G401 (cell line): ENCODE results near the gene NAP1L5. TPM values are rescaled to one million over a fixed set of nuclear protein-coding genes. Genes with fewer than 3 reads are reported as not detected.

Experiments
- DNase-seq: peaks from one replicate; pipeline ENCODE4 v3.0.0-alpha.2; 2015; ENCODE audit warnings: low spot score
- in situ Hi-C: cut with HindIII; loops from 2 replicates; pipeline ENCODE4 v1.10.0; 2016; ENCODE audit warnings: low sequenced_read_pairs, mixed read lengths
- total RNA-seq: library from RNA; depleted of rRNA; stranded (reverse); fragments of >200 nt; shearing (Covaris generic); gene quantifications from 2 replicates; pipeline ENCODE4 v1.2.3, GENCODE V29; 2014; rRNA removed

The NAP1L5 gene, protein sequence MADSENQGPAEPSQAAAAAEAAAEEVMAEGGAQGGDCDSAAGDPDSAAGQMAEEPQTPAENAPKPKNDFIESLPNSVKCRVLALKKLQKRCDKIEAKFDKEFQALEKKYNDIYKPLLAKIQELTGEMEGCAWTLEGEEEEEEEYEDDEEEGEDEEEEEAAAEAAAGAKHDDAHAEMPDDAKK
- total RNA-seq = 5.4 and 6.3 TPM in 2 replicates

DNA sequence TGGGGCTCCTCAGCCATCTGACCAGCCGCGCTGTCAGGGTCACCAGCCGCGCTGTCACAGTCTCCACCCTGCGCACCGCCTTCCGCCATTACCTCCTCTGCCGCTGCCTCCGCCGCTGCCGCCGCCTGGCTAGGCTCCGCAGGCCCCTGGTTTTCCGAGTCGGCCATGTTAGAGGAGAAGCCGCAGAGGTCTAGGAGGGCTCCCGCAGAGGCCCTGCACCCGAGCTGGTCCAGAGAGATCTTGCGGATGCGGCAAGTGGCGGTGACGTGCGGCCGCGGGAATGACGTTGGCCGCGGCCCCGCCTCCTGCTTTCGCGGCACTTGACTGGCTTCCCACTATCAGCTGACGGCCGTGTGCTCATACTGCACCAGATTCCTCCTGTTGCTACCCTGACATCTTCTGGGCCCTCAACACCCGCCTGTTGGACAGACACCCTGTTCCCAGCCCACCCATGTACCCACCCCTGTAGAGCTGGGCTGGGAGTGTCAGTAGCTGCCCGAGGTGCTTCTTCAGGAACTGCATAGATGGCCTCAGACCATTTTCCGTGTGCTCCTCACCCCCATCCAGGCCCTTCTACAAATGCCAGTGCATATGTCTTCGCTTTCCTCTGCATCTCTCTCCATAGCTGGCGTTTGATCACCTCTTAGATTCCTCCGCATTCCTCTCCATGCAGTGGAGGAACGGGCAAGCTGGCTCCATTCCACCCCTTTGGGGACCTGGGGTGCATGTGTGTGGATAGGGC lies at the start of gene NAP1L5:
Gene NAP1L5, minus strand, starts transcription at position 242 of the 742 bp plus-strand sequence. Its CDS starts 75 bp downstream, at position 167.
- in situ Hi-C loops = no loop called here
- DNase-seq = peak; percentile 81

DNA sequence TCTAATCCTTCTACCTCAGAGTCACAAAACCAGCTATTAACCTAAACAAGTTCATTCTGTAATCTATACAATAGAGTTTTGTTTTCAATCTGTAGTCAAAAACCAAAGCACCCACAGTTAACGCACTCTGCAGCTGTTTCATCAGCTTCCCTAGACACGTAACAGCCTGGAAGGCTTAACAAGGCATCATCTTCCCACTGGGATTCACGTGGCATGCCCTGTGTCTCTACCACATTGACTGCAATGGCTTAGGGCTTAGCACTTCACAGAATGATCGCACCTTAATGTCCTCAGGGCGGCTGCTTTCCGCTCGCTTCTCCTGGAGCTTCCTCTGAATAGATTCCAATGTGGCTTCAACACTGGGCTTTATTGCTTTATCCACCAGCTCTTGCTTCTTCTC lies 49.7 kb upstream of the NAP1L5 start:
- in situ Hi-C loops = no loop called here
- no peak for DNase-seq

DNA sequence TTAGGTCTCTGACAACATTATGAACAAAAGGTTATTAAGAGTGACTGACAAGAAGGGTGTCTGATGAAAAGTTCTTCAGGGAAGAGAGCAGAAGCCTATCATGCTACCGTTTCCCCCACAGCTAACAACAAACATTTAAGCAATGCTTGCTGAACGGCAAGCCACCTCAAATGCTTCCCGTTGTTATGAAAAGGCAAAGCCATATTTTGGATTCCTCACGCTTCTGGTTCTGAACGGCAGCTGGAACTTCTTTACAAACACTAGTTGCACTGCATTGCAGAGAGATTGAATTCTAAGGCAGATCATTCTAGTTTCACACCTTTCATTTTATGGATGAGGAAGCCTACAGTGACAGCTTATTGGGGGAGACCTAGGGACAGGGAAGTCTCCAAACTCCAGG lies 48.6 kb upstream of the NAP1L5 start:
- in situ Hi-C loops = no loop called here
- peak; percentile 40 for DNase-seq

DNA sequence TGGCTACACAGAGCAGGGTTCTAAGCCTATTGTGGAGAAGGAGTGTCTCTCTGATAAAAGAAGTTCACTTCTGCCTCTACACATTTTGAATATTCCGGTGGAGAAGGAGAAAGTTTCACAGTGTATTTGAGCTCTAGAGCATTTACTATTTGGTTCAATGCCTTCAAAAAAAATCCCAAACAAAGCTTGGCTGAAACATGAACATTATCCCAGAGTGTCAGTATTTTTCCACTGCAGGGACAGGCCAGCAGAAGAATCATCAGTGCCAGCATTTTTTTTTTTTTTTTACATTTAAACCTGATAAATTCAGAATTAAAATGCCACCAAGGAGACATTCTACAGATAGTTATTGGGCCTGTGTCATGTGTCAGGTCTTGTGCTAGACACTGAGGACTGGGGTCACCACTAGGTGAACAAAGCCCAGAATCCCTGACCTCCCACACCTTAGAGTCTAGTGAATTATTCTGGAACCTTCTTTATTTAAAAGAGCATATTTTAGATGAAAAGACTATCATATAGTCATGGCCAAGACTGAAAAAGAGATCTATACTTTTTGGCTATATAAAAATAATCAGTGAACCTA lies 48.0 kb upstream of the NAP1L5 start:
- in situ Hi-C loops = no loop called here
- peak; percentile 88 for DNase-seq

DNA sequence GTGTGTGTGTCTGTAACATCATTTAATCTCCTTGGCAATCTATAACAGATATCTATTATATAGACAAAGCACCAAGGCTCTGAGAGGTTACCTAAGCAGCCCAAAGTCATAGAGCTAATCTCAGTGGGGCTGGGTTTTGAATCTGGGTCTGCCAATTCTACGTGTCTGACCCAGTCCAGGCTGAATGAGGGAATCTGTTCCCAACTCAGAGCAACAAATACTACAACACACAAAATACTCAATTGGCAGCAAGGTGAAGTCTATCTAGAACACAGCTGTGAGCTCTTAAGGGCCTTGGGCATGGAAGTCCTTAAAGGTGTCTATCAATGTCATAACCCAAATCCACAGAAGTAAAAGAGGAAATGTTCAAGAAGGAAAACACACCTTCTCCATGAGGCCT lies 47.5 kb upstream of the NAP1L5 start:
- DNase-seq = no peak
- in situ Hi-C loops = no loop called here

DNA sequence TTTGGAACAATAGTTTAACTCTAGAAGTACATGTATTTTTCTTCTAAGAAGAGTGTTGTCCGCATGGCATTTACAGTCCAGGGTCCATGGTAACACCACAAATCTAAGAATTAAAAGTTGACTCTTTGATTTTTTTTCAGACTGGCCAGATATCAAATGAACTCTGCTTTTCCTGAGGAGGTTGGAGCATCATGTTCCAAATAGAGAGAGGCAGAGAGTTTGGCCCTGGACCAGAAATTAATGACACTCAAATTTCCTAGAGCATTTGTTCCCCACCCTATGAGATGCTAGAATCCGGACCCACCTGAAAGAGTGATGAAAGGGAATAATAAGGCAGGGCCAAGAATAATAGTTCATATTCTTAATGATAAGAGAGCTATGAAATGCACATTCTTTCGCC lies 47.0 kb upstream of the NAP1L5 start:
- in situ Hi-C loops = no loop called here
- DNase-seq = peak; percentile 69

DNA sequence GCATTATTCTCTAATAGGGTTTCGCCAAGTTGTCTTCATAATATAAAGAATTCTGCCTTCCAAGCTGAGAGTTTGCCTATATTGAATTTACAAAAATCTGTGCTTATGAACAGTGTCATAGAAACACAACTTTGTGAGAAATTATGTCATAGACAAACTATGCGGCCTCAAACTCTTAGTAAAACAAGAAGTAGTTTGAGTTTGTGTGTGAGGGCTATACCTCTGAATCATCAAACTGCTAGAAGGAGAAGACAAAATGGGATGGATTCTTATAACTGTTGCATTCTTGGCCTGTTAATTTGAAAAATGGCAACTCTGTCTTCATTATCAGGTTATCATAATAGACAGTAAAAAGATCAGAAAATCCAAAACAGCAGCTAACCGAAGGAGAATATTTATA lies 46.1 kb upstream of the NAP1L5 start:
- no peak for DNase-seq
- in situ Hi-C loops = no loop called here

DNA sequence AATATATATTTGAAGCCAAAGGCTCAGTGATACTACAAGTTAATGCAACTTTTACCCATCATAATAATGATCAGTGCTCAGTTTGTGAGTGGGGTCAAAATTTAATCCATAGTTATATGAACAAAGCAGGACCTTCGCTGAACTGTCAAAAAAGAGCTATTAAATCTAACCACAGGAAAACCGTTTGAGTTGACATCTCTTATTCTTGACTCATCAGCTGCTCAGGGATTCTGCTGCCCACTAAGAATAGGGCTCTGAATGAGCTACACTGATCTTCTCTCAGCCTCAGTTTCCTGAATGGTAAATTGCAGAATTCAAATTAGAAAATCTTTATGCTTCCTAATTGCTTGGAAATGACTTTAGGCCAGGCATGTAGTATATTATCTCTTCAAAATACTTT lies 44.9 kb upstream of the NAP1L5 start:
- DNase-seq = no peak
- in situ Hi-C loops = no loop called here

DNA sequence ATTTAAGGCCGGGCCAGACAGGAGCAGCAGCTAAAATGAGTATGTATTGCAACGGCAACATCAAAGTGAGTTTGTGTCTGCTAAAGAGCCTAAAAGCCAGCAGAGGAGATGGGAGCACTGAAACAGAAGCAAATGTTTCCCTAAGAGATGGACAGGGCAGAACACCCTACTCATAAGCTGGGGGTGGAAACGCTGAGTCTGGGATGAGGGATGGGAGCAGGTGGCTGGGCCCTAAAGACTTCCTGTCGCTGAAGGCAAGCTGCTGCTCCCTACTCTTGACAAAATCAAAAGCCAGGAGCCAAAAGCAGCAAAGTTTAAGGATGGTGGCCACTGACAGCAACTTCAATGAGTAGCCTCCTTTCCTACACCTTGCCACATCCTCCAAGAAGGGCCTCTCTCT lies 40.6 kb upstream of the NAP1L5 start:
- in situ Hi-C loops = no loop called here

DNA sequence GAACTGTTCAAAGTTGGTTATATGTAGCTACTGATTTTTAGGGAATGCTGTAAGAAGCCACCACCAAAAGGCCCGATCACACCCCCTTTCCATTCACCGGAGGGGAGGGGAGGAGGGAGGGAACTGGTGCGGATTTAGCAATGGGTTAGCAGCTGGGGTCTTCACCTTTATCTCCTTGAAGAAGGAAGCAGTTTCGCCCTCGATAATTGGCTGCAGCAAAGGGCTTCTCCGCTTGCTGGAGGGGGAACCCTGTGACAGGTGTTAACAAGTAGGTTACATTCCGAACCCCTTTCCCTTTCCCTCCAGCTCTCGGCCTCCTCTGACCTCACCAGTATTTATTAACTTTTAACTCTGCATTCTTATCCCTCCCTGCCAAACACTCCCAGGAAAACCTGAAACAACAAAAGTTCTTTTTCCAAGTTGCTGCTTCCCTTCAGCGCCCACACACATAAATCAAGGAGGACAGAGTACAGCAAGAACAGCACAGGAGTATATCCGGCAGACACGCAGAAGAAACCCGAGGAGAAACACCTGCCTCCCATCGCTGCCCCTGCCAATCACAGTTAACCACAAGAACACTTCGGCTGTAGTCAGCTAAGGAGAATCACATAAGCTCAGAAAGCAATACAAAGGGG lies 39.8 kb upstream of the NAP1L5 start:
- DNase-seq = peak; percentile 73
- in situ Hi-C loops = no loop called here

More for the DNA sequence above, 40.6 kb upstream of the NAP1L5 start:
- DNase-seq = peak; percentile 63

DNA sequence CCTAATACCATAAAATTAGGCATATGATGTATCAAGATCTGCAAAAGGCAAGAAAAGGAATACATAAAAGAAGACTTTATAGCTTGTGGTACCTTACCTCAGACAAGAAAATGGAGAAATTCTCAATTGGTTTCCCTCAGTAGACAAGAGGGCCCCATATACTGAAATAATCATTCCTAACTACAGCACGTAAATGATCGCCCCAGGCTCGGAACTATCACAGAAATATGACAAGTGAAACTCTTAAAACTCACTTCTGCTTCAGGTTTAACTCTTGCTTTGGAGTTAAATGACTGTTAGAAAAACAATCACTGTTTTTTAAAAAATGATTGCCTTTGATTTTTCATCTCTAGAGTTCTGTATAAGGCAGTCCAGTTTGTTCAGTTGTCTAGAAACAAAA lies 38.6 kb upstream of the NAP1L5 start:
- DNase-seq = peak; percentile 14

DNA sequence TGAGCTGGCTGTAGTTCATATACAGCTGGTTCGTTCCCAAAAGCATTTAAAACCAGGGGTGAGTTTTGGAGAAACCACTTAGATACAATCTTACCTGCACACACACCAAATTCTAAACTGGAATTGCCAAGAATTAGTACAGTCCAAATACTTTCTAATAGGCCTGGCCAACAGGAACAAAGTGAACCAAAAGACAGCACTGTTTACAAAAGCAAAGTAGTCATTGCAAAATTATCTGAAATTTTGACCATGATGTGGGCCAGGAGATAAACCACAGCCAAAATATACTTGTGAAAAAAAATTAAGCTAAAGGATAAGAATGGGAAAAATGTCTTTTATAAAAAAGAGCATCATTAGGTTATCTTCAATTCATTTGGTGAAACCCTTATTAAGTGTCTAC lies 37.9 kb upstream of the NAP1L5 start:
- peak; percentile 17 for DNase-seq
- in situ Hi-C loops = no loop called here

More for the DNA sequence above, 38.6 kb upstream of the NAP1L5 start:
- in situ Hi-C loops = no loop called here

DNA sequence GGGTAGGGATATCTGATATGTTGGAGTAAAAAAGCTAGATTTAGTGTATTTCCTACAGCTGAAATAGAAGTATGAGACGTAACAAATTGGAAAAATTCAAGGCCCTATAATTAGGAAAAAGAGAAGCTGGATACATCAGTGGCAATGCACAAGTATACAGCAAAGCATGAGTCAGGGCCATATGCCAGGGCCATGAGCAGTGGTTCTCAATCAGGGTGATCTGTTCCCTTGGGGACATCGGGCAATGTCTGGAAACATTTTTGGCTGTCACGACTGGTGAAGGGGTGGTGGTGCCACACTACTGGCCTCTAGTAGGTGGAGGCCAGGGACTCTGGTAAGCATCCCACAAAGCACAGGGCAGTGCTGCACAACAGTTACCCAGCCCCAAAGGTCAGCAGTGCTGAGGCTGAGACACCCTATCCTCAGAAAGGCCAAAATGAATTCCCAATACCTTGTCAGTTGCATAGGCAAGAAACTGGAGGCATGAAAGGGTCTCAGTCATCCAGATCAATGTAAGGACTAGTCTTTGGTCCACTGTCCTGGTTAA lies 36.8 kb upstream of the NAP1L5 start:
- in situ Hi-C loops = no loop called here

DNA sequence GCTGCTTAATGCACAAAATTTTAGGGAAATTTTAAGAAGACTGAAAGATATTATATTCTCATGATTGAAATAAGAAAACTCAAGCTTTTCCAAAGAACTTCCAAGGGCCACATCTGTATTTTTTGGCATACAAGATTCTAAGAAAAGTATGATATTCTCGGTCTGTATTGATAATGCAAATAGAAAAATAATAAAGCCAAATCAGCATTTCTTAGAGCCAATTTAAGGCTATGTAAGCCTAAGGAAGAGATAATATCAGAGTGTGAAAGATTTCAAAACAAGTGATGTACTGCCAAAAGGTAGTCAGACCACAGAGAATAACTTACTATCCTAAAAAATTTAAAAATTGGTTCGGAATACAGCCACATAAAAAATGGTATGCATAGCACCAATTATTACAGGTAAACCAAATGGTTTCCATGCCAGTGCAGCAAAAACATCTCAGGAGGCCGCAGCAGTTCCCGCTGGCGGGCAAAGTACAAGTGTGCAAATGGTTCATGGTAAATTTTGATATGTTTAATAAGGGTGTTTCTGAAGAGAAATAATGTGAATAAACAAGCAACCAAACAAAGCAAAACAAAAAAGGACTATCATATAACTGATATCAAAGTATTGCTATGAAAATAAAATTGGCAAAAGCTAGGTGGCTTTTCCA lies 35.2 kb upstream of the NAP1L5 start:
- in situ Hi-C loops = no loop called here
- no peak for DNase-seq

More for the DNA sequence above, 36.8 kb upstream of the NAP1L5 start:
- DNase-seq = peak; percentile 16

DNA sequence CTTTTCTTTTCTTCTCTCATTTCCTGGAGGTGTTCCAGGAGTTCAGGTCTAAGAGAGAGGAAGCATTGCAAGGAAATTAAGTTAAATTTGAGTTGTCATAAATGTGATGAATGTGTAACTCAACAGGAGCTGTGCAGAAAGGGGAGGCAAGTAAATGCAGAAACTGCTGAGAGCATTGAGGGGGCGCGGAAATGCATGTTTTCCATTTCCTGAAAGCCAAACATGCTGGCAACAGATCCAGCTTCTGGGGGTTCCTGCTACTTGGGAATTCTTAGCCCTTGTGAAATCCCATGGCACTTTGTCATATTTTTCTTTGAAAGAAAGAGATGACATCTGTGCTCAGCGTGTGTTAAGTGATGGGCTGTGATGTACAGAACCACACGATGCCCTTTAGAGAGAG lies 33.8 kb upstream of the NAP1L5 start:
- peak; percentile 29 for DNase-seq
- in situ Hi-C loops = no loop called here

DNA sequence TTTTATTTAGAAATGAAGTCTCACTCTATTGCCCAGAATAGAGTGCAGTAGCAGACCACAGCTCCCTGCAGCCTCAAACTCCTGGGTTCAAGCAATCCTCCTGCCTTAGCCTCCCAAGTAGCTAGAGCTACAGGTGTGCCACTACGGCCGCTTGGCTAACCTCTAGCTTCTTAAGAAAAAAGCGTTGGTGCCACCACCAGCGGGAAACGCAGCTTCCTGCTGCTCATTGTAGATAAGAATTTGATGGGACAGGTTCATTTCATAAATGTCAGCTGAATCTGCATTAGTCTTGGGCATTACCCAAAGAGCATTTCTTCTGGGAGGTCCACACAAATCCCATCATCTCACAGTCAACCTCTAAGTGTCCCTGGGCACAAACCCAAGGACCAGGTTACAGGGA lies 33.2 kb upstream of the NAP1L5 start:
- in situ Hi-C loops = no loop called here
- no peak for DNase-seq

DNA sequence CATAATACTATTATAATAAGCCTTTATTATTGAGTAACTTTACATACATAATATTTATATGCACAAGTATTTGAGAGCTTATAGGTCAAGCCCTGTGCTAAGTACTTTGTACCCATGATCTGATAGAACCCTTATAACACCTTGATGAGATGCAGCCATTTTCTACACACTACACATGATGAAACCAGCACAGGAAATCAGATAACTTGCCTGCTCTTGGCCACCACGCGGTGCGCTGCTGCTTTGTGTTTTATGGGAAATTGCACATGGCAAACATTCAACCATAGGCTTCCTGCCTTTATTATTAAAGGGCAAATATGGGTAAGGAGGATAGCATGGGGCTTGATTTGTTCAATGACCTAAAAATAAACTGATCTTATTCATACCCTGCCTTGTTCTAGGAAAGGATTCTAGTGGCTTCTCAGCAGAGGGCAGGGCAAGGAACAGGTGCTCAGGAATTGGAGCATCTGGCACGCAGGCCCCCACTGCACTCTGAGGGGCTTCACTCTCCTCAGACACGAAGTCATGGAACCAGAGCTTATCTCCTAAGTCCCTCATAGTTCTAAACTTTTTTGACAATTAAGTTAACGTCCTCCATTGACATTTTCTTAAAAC lies 31.6 kb upstream of the NAP1L5 start:
- DNase-seq = peak; percentile 49
- in situ Hi-C loops = no loop called here

DNA sequence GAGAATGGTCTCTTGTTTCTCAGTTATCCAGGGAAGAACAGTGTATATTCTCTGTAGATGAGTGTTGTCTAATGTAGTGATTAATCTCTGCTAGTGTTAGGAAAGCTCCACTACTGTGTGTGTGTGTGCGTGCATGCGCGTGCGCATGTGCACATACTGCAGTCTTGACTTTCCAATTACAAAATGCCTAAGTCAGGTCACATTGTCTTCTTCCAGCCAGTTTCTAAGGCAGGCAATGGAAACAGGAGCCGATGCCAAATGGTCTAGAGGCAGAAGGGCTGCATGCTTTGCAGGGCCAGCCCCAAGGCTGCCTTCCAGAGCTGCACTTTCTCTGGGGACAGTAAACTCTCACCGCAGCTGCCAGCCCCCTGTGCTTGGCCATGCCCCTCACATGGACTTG lies 30.5 kb upstream of the NAP1L5 start:
- DNase-seq = peak; percentile 74
- in situ Hi-C loops = no loop called here

DNA sequence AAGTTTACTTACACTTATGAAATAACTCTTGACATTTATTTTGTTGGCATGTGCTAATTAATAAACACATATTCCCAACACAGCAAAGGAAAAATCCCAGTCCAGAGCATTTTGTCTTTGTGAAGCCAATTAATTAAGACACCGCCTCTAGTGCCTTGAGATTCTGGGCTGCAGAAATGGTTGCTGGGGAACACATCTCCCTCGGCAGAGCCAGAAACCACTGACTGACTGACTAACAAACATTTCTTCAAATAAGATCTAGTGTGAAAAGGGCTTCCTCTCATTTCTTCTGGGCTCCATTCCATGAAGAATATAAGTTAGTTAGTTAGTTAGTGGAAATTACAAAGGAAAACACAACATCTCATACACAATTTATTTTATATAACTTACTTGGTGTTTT lies 28.4 kb upstream of the NAP1L5 start:
- DNase-seq = peak; percentile 36
- in situ Hi-C loops = no loop called here
